ENCODE measurements around the gene PRR3. TPM values are rescaled to one million over a fixed set of nuclear protein-coding genes. Genes with fewer than 3 reads are reported as not detected.

The PRR3 gene
- total and polyA plus RNA-seq, 2 experiments from 2014 or later: 10.9 to 15.2 TPM

GRCh38 chr6:30537931-30538330, 19.2 kb upstream of the PRR3 start (continued):
- TF ChIP-seq, protein P1, sequence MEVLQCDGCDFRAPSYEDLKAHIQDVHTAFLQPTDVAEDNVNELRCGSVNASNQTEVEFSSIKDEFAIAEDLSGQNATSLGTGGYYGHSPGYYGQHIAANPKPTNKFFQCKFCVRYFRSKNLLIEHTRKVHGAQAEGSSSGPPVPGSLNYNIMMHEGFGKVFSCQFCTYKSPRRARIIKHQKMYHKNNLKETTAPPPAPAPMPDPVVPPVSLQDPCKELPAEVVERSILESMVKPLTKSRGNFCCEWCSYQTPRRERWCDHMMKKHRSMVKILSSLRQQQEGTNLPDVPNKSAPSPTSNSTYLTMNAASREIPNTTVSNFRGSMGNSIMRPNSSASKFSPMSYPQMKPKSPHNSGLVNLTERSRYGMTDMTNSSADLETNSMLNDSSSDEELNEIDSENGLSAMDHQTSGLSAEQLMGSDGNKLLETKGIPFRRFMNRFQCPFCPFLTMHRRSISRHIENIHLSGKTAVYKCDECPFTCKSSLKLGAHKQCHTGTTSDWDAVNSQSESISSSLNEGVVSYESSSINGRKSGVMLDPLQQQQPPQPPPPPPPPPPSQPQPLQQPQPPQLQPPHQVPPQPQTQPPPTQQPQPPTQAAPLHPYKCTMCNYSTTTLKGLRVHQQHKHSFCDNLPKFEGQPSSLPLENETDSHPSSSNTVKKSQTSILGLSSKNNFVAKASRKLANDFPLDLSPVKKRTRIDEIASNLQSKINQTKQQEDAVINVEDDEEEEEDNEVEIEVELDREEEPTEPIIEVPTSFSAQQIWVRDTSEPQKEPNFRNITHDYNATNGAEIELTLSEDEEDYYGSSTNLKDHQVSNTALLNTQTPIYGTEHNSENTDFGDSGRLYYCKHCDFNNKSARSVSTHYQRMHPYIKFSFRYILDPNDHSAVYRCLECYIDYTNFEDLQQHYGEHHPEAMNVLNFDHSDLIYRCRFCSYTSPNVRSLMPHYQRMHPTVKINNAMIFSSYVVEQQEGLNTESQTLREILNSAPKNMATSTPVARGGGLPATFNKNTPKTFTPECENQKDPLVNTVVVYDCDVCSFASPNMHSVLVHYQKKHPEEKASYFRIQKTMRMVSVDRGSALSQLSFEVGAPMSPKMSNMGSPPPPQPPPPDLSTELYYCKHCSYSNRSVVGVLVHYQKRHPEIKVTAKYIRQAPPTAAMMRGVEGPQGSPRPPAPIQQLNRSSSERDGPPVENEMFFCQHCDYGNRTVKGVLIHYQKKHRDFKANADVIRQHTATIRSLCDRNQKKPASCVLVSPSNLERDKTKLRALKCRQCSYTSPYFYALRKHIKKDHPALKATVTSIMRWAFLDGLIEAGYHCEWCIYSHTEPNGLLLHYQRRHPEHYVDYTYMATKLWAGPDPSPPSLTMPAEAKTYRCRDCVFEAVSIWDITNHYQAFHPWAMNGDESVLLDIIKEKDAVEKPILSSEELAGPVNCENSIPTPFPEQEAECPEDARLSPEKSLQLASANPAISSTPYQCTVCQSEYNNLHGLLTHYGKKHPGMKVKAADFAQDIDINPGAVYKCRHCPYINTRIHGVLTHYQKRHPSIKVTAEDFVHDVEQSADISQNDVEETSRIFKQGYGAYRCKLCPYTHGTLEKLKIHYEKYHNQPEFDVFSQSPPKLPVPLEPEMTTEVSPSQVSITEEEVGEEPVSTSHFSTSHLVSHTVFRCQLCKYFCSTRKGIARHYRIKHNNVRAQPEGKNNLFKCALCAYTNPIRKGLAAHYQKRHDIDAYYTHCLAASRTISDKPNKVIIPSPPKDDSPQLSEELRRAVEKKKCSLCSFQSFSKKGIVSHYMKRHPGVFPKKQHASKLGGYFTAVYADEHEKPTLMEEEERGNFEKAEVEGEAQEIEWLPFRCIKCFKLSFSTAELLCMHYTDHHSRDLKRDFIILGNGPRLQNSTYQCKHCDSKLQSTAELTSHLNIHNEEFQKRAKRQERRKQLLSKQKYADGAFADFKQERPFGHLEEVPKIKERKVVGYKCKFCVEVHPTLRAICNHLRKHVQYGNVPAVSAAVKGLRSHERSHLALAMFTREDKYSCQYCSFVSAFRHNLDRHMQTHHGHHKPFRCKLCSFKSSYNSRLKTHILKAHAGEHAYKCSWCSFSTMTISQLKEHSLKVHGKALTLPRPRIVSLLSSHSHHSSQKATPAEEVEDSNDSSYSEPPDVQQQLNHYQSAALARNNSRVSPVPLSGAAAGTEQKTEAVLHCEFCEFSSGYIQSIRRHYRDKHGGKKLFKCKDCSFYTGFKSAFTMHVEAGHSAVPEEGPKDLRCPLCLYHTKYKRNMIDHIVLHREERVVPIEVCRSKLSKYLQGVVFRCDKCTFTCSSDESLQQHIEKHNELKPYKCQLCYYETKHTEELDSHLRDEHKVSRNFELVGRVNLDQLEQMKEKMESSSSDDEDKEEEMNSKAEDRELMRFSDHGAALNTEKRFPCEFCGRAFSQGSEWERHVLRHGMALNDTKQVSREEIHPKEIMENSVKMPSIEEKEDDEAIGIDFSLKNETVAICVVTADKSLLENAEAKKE (CRISPR knock-in tag; IDR thresholded peaks at IDR 0.05): no peak
- TF ChIP-seq, protein P2, sequence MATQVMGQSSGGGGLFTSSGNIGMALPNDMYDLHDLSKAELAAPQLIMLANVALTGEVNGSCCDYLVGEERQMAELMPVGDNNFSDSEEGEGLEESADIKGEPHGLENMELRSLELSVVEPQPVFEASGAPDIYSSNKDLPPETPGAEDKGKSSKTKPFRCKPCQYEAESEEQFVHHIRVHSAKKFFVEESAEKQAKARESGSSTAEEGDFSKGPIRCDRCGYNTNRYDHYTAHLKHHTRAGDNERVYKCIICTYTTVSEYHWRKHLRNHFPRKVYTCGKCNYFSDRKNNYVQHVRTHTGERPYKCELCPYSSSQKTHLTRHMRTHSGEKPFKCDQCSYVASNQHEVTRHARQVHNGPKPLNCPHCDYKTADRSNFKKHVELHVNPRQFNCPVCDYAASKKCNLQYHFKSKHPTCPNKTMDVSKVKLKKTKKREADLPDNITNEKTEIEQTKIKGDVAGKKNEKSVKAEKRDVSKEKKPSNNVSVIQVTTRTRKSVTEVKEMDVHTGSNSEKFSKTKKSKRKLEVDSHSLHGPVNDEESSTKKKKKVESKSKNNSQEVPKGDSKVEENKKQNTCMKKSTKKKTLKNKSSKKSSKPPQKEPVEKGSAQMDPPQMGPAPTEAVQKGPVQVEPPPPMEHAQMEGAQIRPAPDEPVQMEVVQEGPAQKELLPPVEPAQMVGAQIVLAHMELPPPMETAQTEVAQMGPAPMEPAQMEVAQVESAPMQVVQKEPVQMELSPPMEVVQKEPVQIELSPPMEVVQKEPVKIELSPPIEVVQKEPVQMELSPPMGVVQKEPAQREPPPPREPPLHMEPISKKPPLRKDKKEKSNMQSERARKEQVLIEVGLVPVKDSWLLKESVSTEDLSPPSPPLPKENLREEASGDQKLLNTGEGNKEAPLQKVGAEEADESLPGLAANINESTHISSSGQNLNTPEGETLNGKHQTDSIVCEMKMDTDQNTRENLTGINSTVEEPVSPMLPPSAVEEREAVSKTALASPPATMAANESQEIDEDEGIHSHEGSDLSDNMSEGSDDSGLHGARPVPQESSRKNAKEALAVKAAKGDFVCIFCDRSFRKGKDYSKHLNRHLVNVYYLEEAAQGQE (IDR thresholded peaks at IDR 0.05; ENCODE audit: unreplicated experiment): no peak
- TF ChIP-seq STAT1 (IDR thresholded peaks at IDR 0.05; ENCODE audit: unreplicated experiment) (no peak), EZH2phosphoT487 (IDR thresholded peaks at IDR 0.05; ENCODE audit: unreplicated experiment) (no peak)
